K562 (cell line): ENCODE results near the gene ADM5. TPM values are rescaled to one million over a fixed set of nuclear protein-coding genes. Genes with fewer than 3 reads are reported as not detected.

Experiments
- ATF1 ChIP-seq, 2 experiments: fragments of 450-650 bp in 1 of 2; IDR thresholded peaks; 2 replicates each; pipeline ENCODE4 v1.6.1; 2016; ENCODE audit warnings: missing compliant biosample characterization in 1 of 2, missing genetic modification characterization in 1 of 2
- ATF7 ChIP-seq: fragments of 450-650 bp; IDR thresholded peaks from 2 replicates; pipeline ENCODE4 v1.7.1; 2014; ENCODE audit warnings: mild to moderate bottlenecking, moderate library complexity
- CBFA2T2 ChIP-seq: fragments of 450-650 bp; conservative IDR thresholded peaks from 2 replicates; pipeline ENCODE4 v1.6.1; 2017; ENCODE audit warnings: mild to moderate bottlenecking
- CHD2 ChIP-seq: IDR thresholded peaks from 2 replicates; pipeline ENCODE4 v1.6.1; 2011; ENCODE audit warnings: low read depth, low read length
- HMG20B ChIP-seq: fragments of 250-450 bp; sonication (Bioruptor Pico); IDR thresholded peaks from 2 replicates; pipeline ENCODE4 v1.5.0; 2021; ENCODE audit warnings: mild to moderate bottlenecking
- HNRNPH1 ChIP-seq: fragments of 200-400 bp; formaldehyde crosslinking; optimal IDR thresholded peaks from 2 replicates; pipeline ENCODE3; 2017; ENCODE audit warnings: low read depth, mild to moderate bottlenecking, low read length, moderate library complexity
- JUN ChIP-seq, 2 experiments: sonication (generic) in 1 of 2; formaldehyde crosslinking in 1 of 2; IDR thresholded peaks; 2 replicates each; pipeline versions ENCODE4 v1.6.1 to v1.8.0; 2012 to 2022; ENCODE audit warnings: borderline replicate concordance in 2 of 2, mild to moderate bottlenecking in 2 of 2, improper control_type of control experiment in 1 of 2, low read depth in 1 of 2, low read length in 1 of 2, missing genetic modification reagents in 1 of 2
- KDM1A ChIP-seq, 2 experiments: fragments of 450-650 bp; IDR thresholded peaks; 2 replicates each; pipeline ENCODE4 v1.6.1; 2016; ENCODE audit warnings: mild to moderate bottlenecking in 2 of 2
- LEF1 ChIP-seq: fragments of 450-650 bp; IDR thresholded peaks from 2 replicates; pipeline ENCODE4 v1.6.1; 2016; ENCODE audit warnings: mild to moderate bottlenecking
- MLLT1 ChIP-seq, 2 experiments: fragments of 450-650 bp; IDR thresholded peaks; 2 replicates each; pipeline ENCODE4 v1.6.1; 2016
- NR4A1 ChIP-seq, 2 experiments: fragments of 250-450 bp in 1 of 2; fragments of 450-650 bp in 1 of 2; sonication (Bioruptor Pico) in 1 of 2; IDR thresholded peaks; 2 replicates each; pipeline versions ENCODE4 v1.4.0 to v1.6.1; 2016 to 2020; ENCODE audit warnings: mild to moderate bottlenecking in 2 of 2, missing compliant biosample characterization in 1 of 2, missing genetic modification characterization in 1 of 2, moderate library complexity in 1 of 2
- POLR2AphosphoS2 ChIP-seq: IDR thresholded peaks from 2 replicates; pipeline ENCODE4 v1.6.1; 2012; ENCODE audit warnings: low read length, improper control_type of control experiment
- RBBP5 ChIP-seq: fragments of 200-600 bp; sonication (generic); IDR thresholded peaks from 2 replicates; pipeline ENCODE4 v1.6.1; 2012; ENCODE audit warnings: borderline replicate concordance, mild to moderate bottlenecking, low read length, control low read depth, inconsistent platforms; ENCODE audit not compliant: insufficient read depth, poor library complexity, severe bottlenecking
- RFX1 ChIP-seq: fragments of 450-650 bp; IDR thresholded peaks from 2 replicates; pipeline ENCODE4 v1.6.1; 2016; ENCODE audit warnings: mild to moderate bottlenecking, moderate library complexity
- SMC3 ChIP-seq: conservative IDR thresholded peaks from 2 replicates; pipeline ENCODE4 v1.6.1; 2011; ENCODE audit warnings: low read depth, low read length, improper control_type of control experiment; ENCODE audit not compliant: insufficient read depth
- SP1 ChIP-seq: sonication (generic); formaldehyde crosslinking; IDR thresholded peaks from 2 replicates; pipeline ENCODE4 v1.8.1; 2022; ENCODE audit warnings: mild to moderate bottlenecking, missing genetic modification reagents
- SUPT5H ChIP-seq: fragments of 450-650 bp; IDR thresholded peaks from 2 replicates; pipeline ENCODE4 v1.6.1; 2016
- ZNF347 ChIP-seq: fragments of 450-650 bp; formaldehyde crosslinking; IDR thresholded peaks from 2 replicates; pipeline ENCODE4 v1.4.0; 2020; ENCODE audit warnings: low read depth, mild to moderate bottlenecking, moderate library complexity
- ZNF695 ChIP-seq: fragments of 450-650 bp; formaldehyde crosslinking; IDR thresholded peaks from 2 replicates; pipeline ENCODE4 v1.4.0; 2020; ENCODE audit warnings: mild to moderate bottlenecking, moderate library complexity
- ZNF696 ChIP-seq: fragments of 250-450 bp; sonication (Bioruptor Pico); conservative IDR thresholded peaks from 2 replicates; pipeline ENCODE4 v1.4.0; 2020; ENCODE audit warnings: mild to moderate bottlenecking, moderate library complexity
- polyA plus RNA-seq, 8 experiments: library from polyadenylated mRNA; depleted of rRNA in 4 of 8; stranded (reverse) in 5 of 8; unstranded in 3 of 8; fragments of >200 nt; fragmentation: Nextera tagmentation in 2 of 8; fragmentation: Illumina TruSeq in 1 of 8; extraction: Ambion mirVana in 2 of 8; extraction: Trizol in 1 of 8; gene quantifications; 2 replicates each; pipeline versions ENCODE4 v1.2.1 to v1.2.3, GENCODE V29; 2011 to 2014; ENCODE audit warnings: inconsistent platforms in 1 of 8, missing spikeins in 1 of 8
- total RNA-seq, 7 experiments: library from RNA; depleted of rRNA in 6 of 7; stranded (reverse); fragments of >200 nt in 6 of 7; fragmentation: Illumina TruSeq in 2 of 7; extraction: Trizol in 2 of 7; gene quantifications; 2 replicates each; pipeline versions ENCODE4 v1.2.1 to v1.2.3, GENCODE V29; 2011 to 2021; ENCODE audit warnings: low replicate concordance in 1 of 7
- TF ChIP-seq, protein P1 (sequence below): fragments of 150-350 bp; IDR thresholded peaks from 2 replicates; pipeline ENCODE4 v1.6.1; 2014; ENCODE audit warnings: low read depth, mild to moderate bottlenecking, low read length, borderline replicate concordance
- TF ChIP-seq, protein P2 (sequence below): sonication (generic); formaldehyde crosslinking; IDR thresholded peaks from 2 replicates; pipeline ENCODE4 v1.8.1; 2023; ENCODE audit warnings: mild to moderate bottlenecking, missing genetic modification reagents, moderate library complexity

Gene ADM5
- total and polyA plus RNA-seq, 9 of the 15 experiments (the other 6 are each of a cell fraction or from before 2014, with no cell fraction given) = 0.13 to 8.4 (median 2.0) TPM; not detected in 1

GRCh38 chr19:49640113-49640898 lies 49.1 kb upstream of the ADM5 start, which contains the start of gene RRAS (continued):
- TF ChIP-seq ZNF347 (CRISPR knock-in tag) = no peak
- TF ChIP-seq SP1 (CRISPR knock-in tag) = peak; percentile 97
- TF ChIP-seq, protein P1, sequence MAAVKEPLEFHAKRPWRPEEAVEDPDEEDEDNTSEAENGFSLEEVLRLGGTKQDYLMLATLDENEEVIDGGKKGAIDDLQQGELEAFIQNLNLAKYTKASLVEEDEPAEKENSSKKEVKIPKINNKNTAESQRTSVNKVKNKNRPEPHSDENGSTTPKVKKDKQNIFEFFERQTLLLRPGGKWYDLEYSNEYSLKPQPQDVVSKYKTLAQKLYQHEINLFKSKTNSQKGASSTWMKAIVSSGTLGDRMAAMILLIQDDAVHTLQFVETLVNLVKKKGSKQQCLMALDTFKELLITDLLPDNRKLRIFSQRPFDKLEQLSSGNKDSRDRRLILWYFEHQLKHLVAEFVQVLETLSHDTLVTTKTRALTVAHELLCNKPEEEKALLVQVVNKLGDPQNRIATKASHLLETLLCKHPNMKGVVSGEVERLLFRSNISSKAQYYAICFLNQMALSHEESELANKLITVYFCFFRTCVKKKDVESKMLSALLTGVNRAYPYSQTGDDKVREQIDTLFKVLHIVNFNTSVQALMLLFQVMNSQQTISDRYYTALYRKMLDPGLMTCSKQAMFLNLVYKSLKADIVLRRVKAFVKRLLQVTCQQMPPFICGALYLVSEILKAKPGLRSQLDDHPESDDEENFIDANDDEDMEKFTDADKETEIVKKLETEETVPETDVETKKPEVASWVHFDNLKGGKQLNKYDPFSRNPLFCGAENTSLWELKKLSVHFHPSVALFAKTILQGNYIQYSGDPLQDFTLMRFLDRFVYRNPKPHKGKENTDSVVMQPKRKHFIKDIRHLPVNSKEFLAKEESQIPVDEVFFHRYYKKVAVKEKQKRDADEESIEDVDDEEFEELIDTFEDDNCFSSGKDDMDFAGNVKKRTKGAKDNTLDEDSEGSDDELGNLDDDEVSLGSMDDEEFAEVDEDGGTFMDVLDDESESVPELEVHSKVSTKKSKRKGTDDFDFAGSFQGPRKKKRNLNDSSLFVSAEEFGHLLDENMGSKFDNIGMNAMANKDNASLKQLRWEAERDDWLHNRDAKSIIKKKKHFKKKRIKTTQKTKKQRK = no peak
- no peak for TF ChIP-seq NR4A1 (CRISPR knock-in tag; IDR thresholded peaks at IDR 0.05)
- TF ChIP-seq NR4A1 (tag; IDR thresholded peaks at IDR 0.05) = no peak
- peak; percentile 20 for TF ChIP-seq RBBP5
- peak; percentile 89 for TF ChIP-seq SUPT5H
- TF ChIP-seq LEF1 = peak; percentile 90
- TF ChIP-seq CBFA2T2 = no peak
- no peak for TF ChIP-seq CHD2
- peak; percentile 93 for TF ChIP-seq ATF7
- TF ChIP-seq MLLT1 (IDR thresholded peaks at IDR 0.05) = peak in 1 of 2 experiments; percentile 83; a peak in 1 of 4 replicates
- no peak for TF ChIP-seq ZNF696 (CRISPR knock-in tag)
- TF ChIP-seq ATF1 (CRISPR knock-in tag; IDR thresholded peaks at IDR 0.05) = no peak
- TF ChIP-seq ATF1 (tag; IDR thresholded peaks at IDR 0.05) = peak; percentile 80
- TF ChIP-seq HNRNPH1 = no peak
- TF ChIP-seq KDM1A (IDR thresholded peaks at IDR 0.05) = no peak
- TF ChIP-seq, protein P2, sequence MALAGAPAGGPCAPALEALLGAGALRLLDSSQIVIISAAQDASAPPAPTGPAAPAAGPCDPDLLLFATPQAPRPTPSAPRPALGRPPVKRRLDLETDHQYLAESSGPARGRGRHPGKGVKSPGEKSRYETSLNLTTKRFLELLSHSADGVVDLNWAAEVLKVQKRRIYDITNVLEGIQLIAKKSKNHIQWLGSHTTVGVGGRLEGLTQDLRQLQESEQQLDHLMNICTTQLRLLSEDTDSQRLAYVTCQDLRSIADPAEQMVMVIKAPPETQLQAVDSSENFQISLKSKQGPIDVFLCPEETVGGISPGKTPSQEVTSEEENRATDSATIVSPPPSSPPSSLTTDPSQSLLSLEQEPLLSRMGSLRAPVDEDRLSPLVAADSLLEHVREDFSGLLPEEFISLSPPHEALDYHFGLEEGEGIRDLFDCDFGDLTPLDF = peak; percentile 63; the same call in 1 of the 2 replicates
- TF ChIP-seq ZNF695 (CRISPR knock-in tag) = no peak
- TF ChIP-seq SMC3 = no peak
- TF ChIP-seq JUN (IDR thresholded peaks at IDR 0.05; ENCODE audit: borderline replicate concordance, low read depth, low read length) = peak; percentile 93
- peak; percentile 96 for TF ChIP-seq JUN (CRISPR knock-in tag; IDR thresholded peaks at IDR 0.05; ENCODE audit: borderline replicate concordance)
- TF ChIP-seq HMG20B (CRISPR knock-in tag) = no peak
- TF ChIP-seq RFX1 = no peak
- TF ChIP-seq POLR2AphosphoS2 = no peak
